ENCODE results near the gene SLC38A3. TPM values are rescaled to one million over a fixed set of nuclear protein-coding genes. Genes with fewer than 3 reads are reported as not detected.

SLC38A3 gene
- total RNA-seq, 2 experiments from 2014 or later: not detected

GRCh38 chr3:50267280-50267913 lies 62.3 kb downstream of the SLC38A3 start:
- Mint-ChIP-seq H3K36me3 (no peaks in the 10 kb centered on the region), H3K4me3 (no peak overlapping the region), H3K27me3 (peaks cover 30% of the 10 kb centered on the region), H3K9me3 (ENCODE audit: low read depth) (no peaks in the 10 kb centered on the region), H3K4me1 (peaks cover 3% of the 10 kb centered on the region), H3K27ac (no peak overlapping the region)
- DNase-seq (no peak), ATAC-seq (no peak)
- CTCF ChIA-PET: interaction anchor here (1.4 to 7.4 kb wide), 3 partner anchors 39 to 73 kb away, joined by 5 to 58 read pairs (median 14); no protein-coding TSS in a partner anchor

DNA sequence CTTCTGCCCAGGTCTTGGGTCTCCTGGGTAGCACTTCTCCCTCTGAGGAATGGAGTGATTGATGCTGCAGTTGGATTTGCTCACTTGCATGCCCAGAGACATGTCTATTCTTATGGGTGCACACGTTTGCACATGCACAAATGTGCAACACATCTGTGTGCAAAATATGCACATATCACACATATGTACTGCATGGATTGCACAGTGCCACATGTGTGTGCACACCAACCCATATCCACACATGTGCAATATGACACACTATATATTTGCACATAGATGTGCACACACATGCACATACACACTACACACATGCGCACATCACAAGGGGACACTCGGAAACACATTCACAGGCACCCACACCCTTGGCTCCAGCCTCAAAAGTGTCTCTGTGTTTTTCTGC lies 63.2 kb downstream of the SLC38A3 start:
- Mint-ChIP-seq H3K27me3 (peaks cover 35% of the 10 kb centered on the region), H3K36me3 (no peaks in the 10 kb centered on the region), H3K4me1 (peaks cover 8% of the 10 kb centered on the region), H3K27ac (no peak overlapping the region), H3K4me3 (no peak overlapping the region), H3K9me3 (ENCODE audit: low read depth) (no peaks in the 10 kb centered on the region)
- DNase-seq (no peak), ATAC-seq (no peak)
- CTCF ChIA-PET: interaction anchor here (2.4 to 7.4 kb wide), 2 partner anchors 42 to 74 kb away, joined by 14 to 58 read pairs; no protein-coding TSS in a partner anchor

DNA sequence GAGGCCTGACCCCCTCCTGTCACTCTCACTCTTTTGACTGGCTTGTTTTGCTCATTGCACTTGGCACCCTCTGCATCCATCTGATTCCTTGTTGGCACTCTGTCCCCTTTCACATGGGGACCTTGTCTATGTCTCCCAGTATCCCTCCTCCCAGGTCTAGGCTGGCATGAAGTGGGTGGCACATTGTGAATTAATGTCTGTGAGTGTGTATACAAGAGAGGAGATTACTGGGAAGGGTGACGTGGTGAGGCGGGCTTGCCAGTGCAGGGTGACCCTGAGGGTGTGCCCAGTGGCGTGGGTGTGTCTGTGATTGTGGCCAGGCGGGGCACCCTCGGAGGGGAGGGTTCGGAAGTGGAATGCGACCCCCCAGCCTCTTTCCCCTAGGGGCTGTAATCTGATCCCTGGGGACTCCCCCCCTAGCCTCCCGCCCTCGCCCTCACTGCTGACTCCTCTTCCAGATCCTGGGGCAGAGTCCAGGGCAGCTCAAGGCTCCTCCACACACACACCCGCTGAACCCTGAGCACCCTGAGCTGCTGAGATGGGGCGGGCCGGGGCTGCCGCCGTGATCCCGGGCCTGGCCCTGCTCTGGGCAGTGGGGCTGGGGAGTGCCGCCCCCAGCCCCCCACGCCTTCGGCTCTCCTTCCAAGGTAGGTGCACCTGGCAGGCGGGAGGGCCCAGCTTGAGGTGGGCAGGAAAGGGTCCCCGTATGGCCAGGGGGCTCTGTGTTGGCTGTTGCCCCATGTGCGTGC lies 63.8 kb downstream of the SLC38A3 start, which contains the start of gene SEMA3B:
Gene SEMA3B, plus strand, starts transcription at position 445 of the 749 bp plus-strand sequence. Its CDS starts 94 bp downstream, at position 539.
- Mint-ChIP-seq H3K9me3 (ENCODE audit: low read depth) (no peaks in the 10 kb centered on the region), H3K27ac (no peak within 1 kb of the TSS), H3K27me3 (peaks cover 38% of the 10 kb centered on the region), H3K4me3 (no peak within 1 kb of the TSS), H3K36me3 (no peaks in the 10 kb centered on the region), H3K4me1 (peaks cover 11% of the 10 kb centered on the region)
- DNase-seq (no peak), ATAC-seq (no peak)
- CTCF ChIA-PET: interaction anchor here (6.9 to 7.4 kb wide), 2 partner anchors 42 to 74 kb away, joined by 58 to 84 read pairs; no protein-coding TSS in a partner anchor

- CTCF ChIA-PET: interaction anchor here (1.0 to 7.4 kb wide), 4 partner anchors 9 to 75 kb away, joined by 3 to 84 read pairs (median 46); no protein-coding TSS in a partner anchor
- H3K36me3 Mint-ChIP-seq: no peaks in the 10 kb centered on the region
- no peaks in the 10 kb centered on the region for H3K9me3 Mint-ChIP-seq (ENCODE audit: low read depth)
- ATAC-seq (no peak), DNase-seq (no peak)
- H3K4me1 Mint-ChIP-seq: peaks cover 17% of the 10 kb centered on the region
- H3K4me3 Mint-ChIP-seq: no peak overlapping the region
- H3K27me3 Mint-ChIP-seq: peaks cover 44% of the 10 kb centered on the region
- H3K27ac Mint-ChIP-seq: no peak overlapping the region
Observed at GRCh38 chr3:50269460-50269859, 64.4 kb downstream of the SLC38A3 start.

DNA sequence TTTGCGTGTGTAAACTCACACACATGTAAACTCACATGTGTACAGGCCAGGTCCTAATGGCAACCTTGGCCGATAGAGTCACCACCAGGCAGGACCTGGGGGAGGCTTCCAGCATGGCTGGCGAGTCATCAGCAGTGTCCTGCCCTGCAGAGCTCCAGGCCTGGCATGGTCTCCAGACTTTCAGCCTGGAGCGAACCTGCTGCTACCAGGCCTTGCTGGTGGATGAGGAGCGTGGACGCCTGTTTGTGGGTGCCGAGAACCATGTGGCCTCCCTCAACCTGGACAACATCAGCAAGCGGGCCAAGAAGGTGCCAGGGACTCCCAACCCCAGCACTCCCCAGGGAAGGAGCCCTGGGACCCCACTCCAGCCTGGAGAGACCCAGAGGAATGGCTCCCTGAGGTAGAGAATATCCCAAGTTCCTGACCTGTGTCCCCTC lies 64.9 kb downstream of the SLC38A3 start:
- Mint-ChIP-seq H3K36me3 (no peaks in the 10 kb centered on the region), H3K27ac (no peak overlapping the region), H3K4me3 (no peak overlapping the region), H3K27me3 (peaks cover 50% of the 10 kb centered on the region), H3K9me3 (ENCODE audit: low read depth) (no peaks in the 10 kb centered on the region), H3K4me1 (peaks cover 20% of the 10 kb centered on the region)
- CTCF ChIA-PET: interaction anchor here (1.0 to 7.4 kb wide), 5 partner anchors 10 to 76 kb away, joined by 3 to 84 read pairs (median 33); no protein-coding TSS in a partner anchor
- ATAC-seq (no peak), DNase-seq (no peak)

GRCh38 chr3:50270422-50271224 lies 65.6 kb downstream of the SLC38A3 start:
- H3K27ac Mint-ChIP-seq: no peak overlapping the region
- H3K36me3 Mint-ChIP-seq: no peaks in the 10 kb centered on the region
- ATAC-seq (no peak), DNase-seq (no peak)
- H3K4me1 Mint-ChIP-seq: peaks cover 26% of the 10 kb centered on the region
- H3K9me3 Mint-ChIP-seq (ENCODE audit: low read depth): no peaks in the 10 kb centered on the region
- peaks cover 56% of the 10 kb centered on the region for H3K27me3 Mint-ChIP-seq
- H3K4me3 Mint-ChIP-seq: no peak overlapping the region
- CTCF ChIA-PET: interaction anchor here (1.0 to 7.4 kb wide), 7 partner anchors 10 to 81 kb away, joined by 3 to 84 read pairs (median 22); no protein-coding TSS in a partner anchor

Small RNA genes within 50 kb of the gene (microRNA-seq; reads per million reads assigned to microRNA genes)
- gene MIR566: not detected
- gene MIR5787: not detected

Other genes starting within 250 kb of the SLC38A3 start
- gene RBM5, start 116.4 kb upstream of the SLC38A3 start, total RNA-seq: 100 to 1,000 TPM; 176 to 202 TPM
- under 1 TPM; 0.07 to 0.09 TPM for gene SEMA3F, start 49.9 kb upstream of the SLC38A3 start, total RNA-seq
- gene GNAT1, start 13.7 kb upstream of the SLC38A3 start, total RNA-seq: not detected
- 100 to 1,000 TPM; 450 to 509 TPM for gene GNAI2, start 30.9 kb downstream of the SLC38A3 start, total RNA-seq
- gene SEMA3B, start 63.9 kb downstream of the SLC38A3 start, total RNA-seq: under 1 TPM; 0.16 to 0.70 TPM
- not detected for gene LSMEM2, start 73.8 kb downstream of the SLC38A3 start, total RNA-seq
- 100 to 1,000 TPM in 1 of 2 experiments, 10 to 100 TPM in 1; 74.8 to 103 TPM for gene IFRD2, start 87.2 kb downstream of the SLC38A3 start, total RNA-seq
- 10 to 100 TPM; 13.0 to 14.3 TPM for gene HYAL3, start 94.1 kb downstream of the SLC38A3 start, total RNA-seq
- gene NAA80, start 94.1 kb downstream of the SLC38A3 start, total RNA-seq: 10 to 100 TPM; 23.1 to 37.3 TPM
- gene HYAL1, start 98.3 kb downstream of the SLC38A3 start, total RNA-seq: under 1 TPM; 0.14 to 0.15 TPM
- gene HYAL2, start 117.5 kb downstream of the SLC38A3 start, total RNA-seq: 1 to 10 TPM; 7.4 TPM
- 10 to 100 TPM; 20.4 to 25.0 TPM for gene TUSC2, start 123.0 kb downstream of the SLC38A3 start, total RNA-seq
- 100 to 1,000 TPM; 124 to 205 TPM for gene RASSF1, start 135.6 kb downstream of the SLC38A3 start, total RNA-seq
- 1 to 10 TPM; 2.4 to 2.9 TPM for gene ZMYND10, start 140.5 kb downstream of the SLC38A3 start, total RNA-seq
- gene NPRL2, start 145.5 kb downstream of the SLC38A3 start, total RNA-seq: 10 to 100 TPM; 45.3 to 49.7 TPM
- gene CYB561D2, start 145.6 kb downstream of the SLC38A3 start, total RNA-seq: 10 to 100 TPM; 35.1 to 37.7 TPM
- gene TMEM115, start 154.2 kb downstream of the SLC38A3 start, total RNA-seq: 10 to 100 TPM; 19.8 to 23.0 TPM

Measured in activated CD8-positive, alpha-beta memory T cell treated with anti-CD3 and anti-CD28 coated beads, Interleukin-2, amount 10 ng/mL, durations not matched to agents 7 days and 5 days (primary cell).